ENCODE data around the gene LTBP3. TPM values are rescaled to one million over a fixed set of nuclear protein-coding genes. Genes with fewer than 3 reads are reported as not detected.
A peak's percentile ranks its signal among the peaks of the same experiment; 100 is the strongest.
"Not testable (repeated sequence)": the region's sequence is repeated elsewhere in the genome, so short reads cannot be mapped to it uniquely, and the experiment has no call there.

The LTBP3 gene
- total RNA-seq, 1 experiment from 2014 or later, result 248 TPM

GRCh38 chr11:65524014-65524740 lies 34.0 kb downstream of the LTBP3 start:
- Histone ChIP-seq H3K4me3 (replicated peaks in 1 of 2; ENCODE audit: low read depth in 1 of 2, low read length in 2 of 2) (no peak overlapping the region), H3K9me2 (ENCODE audit: insufficient read depth) (no peaks in the 10 kb centered on the region), H3K27ac (ENCODE audit: low read depth, low read length) (peak overlapping the region; percentile 29; the same call in 1 of the 2 replicates), H3K4me2 (ENCODE audit: low read length) (peak overlapping the region; percentile 50), H3K36me3 (ENCODE audit: control insufficient read depth in 1 of 2, insufficient read depth in 2 of 2, low read length in 2 of 2) (peaks cover 9 to 16% of the 10 kb centered on the region in 2 experiments; a peak in 2 of 4 replicates), H2AFZ (ENCODE audit: low read depth, low read length, poor library complexity, severe bottlenecking) (no peak overlapping the region), H4K20me1 (ENCODE audit: insufficient read depth) (no peaks in the 10 kb centered on the region), H3K4me1 (ENCODE audit: control insufficient read depth in 1 of 2, insufficient read depth in 2 of 2, low read length in 2 of 2) (peaks cover 7 to 17% of the 10 kb centered on the region in 2 experiments; a peak in 3 of 4 replicates), H3K79me2 (ENCODE audit: insufficient read depth, low read length) (peaks cover 20% of the 10 kb centered on the region), H3K27me3 (ENCODE audit: insufficient read depth, low read length) (no peaks in the 10 kb centered on the region), H3K9ac (ENCODE audit: low read length) (peak overlapping the region; percentile 25; the same call in 1 of the 2 replicates), H3K9me3 (ENCODE audit: control insufficient read depth in 1 of 2, insufficient read depth in 1 of 2, low read depth in 1 of 2, low read length in 2 of 2) (no peaks in the 10 kb centered on the region)
- ChIA-PET POLR2A (interaction anchor here (1.1 to 2.6 kb wide), 5 partner anchors 14 to 25 kb away, joined by 3 to 11 read pairs (median 3); partner anchors contain the start of gene MALAT1), RAD21 (ENCODE audit: low non-redundant PET in 1 of 2, low total read pairs in 2 of 2, uncharacterized antibody in 2 of 2, unreplicated experiment in 2 of 2) (interaction anchor here in 1 of 2 experiments (1.0 kb wide), 1 partner anchor 16 kb away, joined by 4 read pairs; no protein-coding TSS in a partner anchor), CTCF (interaction anchor here (0.8 kb wide), 1 partner anchor 16 kb away, joined by 4 read pairs; no protein-coding TSS in a partner anchor)
- no peak for TF ChIP-seq ZNF274 (IDR thresholded peaks at IDR 0.05; ENCODE audit: low read depth, low read length)
- TF ChIP-seq ATF3 (IDR thresholded peaks at IDR 0.05), result no peak
- no peak for TF ChIP-seq SP1 (IDR thresholded peaks at IDR 0.05; ENCODE audit: low read depth)
- no peak for TF ChIP-seq YY1 (IDR thresholded peaks at IDR 0.05; ENCODE audit: extremely low read depth, insufficient replicate concordance, low read depth, low read length)
- TF ChIP-seq REST (IDR thresholded peaks at IDR 0.05; ENCODE audit: low read depth), result no peak
- no peak for TF ChIP-seq CBX3 (IDR thresholded peaks at IDR 0.05; ENCODE audit: low read depth)
- no peak for TF ChIP-seq POLR2AphosphoS5 (IDR thresholded peaks at IDR 0.05; ENCODE audit: low read depth, low read length)
- no peak for TF ChIP-seq EGR1 (IDR thresholded peaks at IDR 0.05; ENCODE audit: low read depth)
- no peak for TF ChIP-seq ELF1 (IDR thresholded peaks at IDR 0.05; ENCODE audit: borderline replicate concordance, low read depth)
- TF ChIP-seq MAX (IDR thresholded peaks at IDR 0.05), result no peak
- TF ChIP-seq CEBPB (IDR thresholded peaks at IDR 0.05; ENCODE audit: low read depth), result no peak
- no peak for TF ChIP-seq ZBTB33 (IDR thresholded peaks at IDR 0.05; ENCODE audit: extremely low read depth, insufficient replicate concordance, low read length)
- no peak for TF ChIP-seq EZH2phosphoT487 (IDR thresholded peaks at IDR 0.05; ENCODE audit: borderline replicate concordance)
- DNase-seq (ENCODE audit: low read depth, low spot score) (no peak), ATAC-seq (no peak)
- intact Hi-C loops (cut with micrococcal nuclease), result no loop called here
- no TSS peak for BruUV-seq (replicated peaks)

GRCh38 chr11:65523631-65523968 lies 34.6 kb downstream of the LTBP3 start:
- CTCF ChIA-PET; BruUV-seq (replicated peaks); H3K9me2 ChIP-seq (ENCODE audit: insufficient read depth); H4K20me1 ChIP-seq (ENCODE audit: insufficient read depth); DNase-seq (ENCODE audit: low read depth, low spot score); H3K27ac ChIP-seq (ENCODE audit: low read depth, low read length); H3K4me2 ChIP-seq (ENCODE audit: low read length); ATAC-seq; H3K27me3 ChIP-seq (ENCODE audit: insufficient read depth, low read length); H3K9me3 ChIP-seq (ENCODE audit: control insufficient read depth in 1 of 2, insufficient read depth in 1 of 2, low read depth in 1 of 2, low read length in 2 of 2); H3K9ac ChIP-seq (ENCODE audit: low read length); H3K4me3 ChIP-seq (replicated peaks in 1 of 2; ENCODE audit: low read depth in 1 of 2, low read length in 2 of 2); intact Hi-C loops (cut with micrococcal nuclease); RAD21 ChIA-PET (ENCODE audit: low non-redundant PET in 1 of 2, low total read pairs in 2 of 2, uncharacterized antibody in 2 of 2, unreplicated experiment in 2 of 2); H2AFZ ChIP-seq (ENCODE audit: low read depth, low read length, poor library complexity, severe bottlenecking): not testable (repeated sequence)
- Histone ChIP-seq H3K79me2 (ENCODE audit: insufficient read depth, low read length) (peaks cover 20% of the 10 kb centered on the region), H3K4me1 (ENCODE audit: control insufficient read depth in 1 of 2, insufficient read depth in 2 of 2, low read length in 2 of 2) (peaks cover 7 to 17% of the 10 kb centered on the region in 2 experiments; a peak in 3 of 4 replicates), H3K36me3 (ENCODE audit: control insufficient read depth in 1 of 2, insufficient read depth in 2 of 2, low read length in 2 of 2) (peaks cover 7 to 16% of the 10 kb centered on the region in 2 experiments; a peak in 2 of 4 replicates)
- POLR2A ChIA-PET, result interaction anchor here (1.1 to 2.6 kb wide), 2 partner anchors 16 to 24 kb away, joined by 3 to 11 read pairs; partner anchors contain the start of gene MALAT1

Data from HCT116 (cell line).